ES-I3 (cell line): ENCODE data around the gene GSE1.

Experiments
- H3K36me3 ChIP-seq: 2 replicates; pipeline ENCODE4 v1.6.1; 2013; ENCODE audit warnings: mild to moderate bottlenecking, low read length, control low read depth, moderate library complexity; ENCODE audit not compliant: insufficient read depth
- H3K4me1 ChIP-seq: 2 replicates; pipeline ENCODE4 v1.6.1; 2013; ENCODE audit warnings: mild to moderate bottlenecking, control low read depth, low read length; ENCODE audit not compliant: insufficient read depth
- H3K9ac ChIP-seq: 2 replicates; pipeline ENCODE4 v1.6.1; 2013; ENCODE audit warnings: low read depth, mild to moderate bottlenecking, low read length, moderate library complexity
- H3K9me3 ChIP-seq: 2 replicates; pipeline ENCODE4 v1.6.1; 2013; ENCODE audit warnings: mild to moderate bottlenecking, low read length, moderate library complexity; ENCODE audit not compliant: control insufficient read depth, insufficient read depth

GSE1 gene

GRCh38 chr16:85650844-85651628 lies 37.9 kb downstream of the GSE1 start:
- peaks cover 10% of the 10 kb centered on the region for H3K36me3 ChIP-seq
- no peak overlapping the region for H3K9ac ChIP-seq
- H3K4me1 ChIP-seq: no peaks in the 10 kb centered on the region
- no peaks in the 10 kb centered on the region for H3K9me3 ChIP-seq

DNA sequence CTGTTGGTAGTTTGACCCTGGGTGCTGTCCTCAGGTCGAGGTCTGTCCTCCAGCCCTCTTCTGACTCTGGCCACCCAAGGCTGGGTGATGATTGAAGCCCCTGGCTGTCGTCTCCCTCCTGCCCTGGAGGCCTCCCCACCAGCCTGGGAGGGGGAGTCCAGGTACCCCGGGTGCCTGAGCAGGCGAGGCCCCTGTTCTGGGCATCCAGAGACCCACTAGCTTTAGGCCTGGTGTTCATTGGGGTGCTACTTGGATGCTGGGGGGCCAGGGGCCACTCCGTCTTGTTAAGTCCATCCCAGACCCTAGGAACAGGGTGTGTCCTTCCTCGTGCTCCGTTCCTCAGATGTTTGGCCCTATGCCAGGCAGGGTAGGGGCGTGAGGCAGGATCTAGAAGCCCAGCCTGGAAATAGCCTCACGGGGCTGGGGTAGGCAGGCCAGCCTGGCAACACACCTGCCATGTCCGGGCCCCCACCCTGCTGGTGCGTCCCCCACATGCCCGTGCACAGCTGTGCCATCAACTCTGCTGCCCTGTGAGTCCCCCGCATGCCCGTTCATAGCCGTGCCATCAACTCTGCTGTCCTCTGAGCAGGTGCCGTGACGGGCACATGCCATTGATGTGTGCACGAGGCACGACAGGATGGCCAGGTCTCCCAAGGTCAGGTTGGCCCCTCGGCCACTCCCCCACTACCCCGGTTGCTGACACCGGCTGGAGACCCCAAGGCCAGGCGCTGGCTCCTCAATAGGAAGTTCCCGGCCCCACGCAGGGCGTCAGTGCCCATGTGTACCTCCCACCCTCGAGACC lies 38.7 kb downstream of the GSE1 start:
- Histone ChIP-seq H3K9ac (no peak overlapping the region), H3K9me3 (no peaks in the 10 kb centered on the region), H3K4me1 (no peaks in the 10 kb centered on the region), H3K36me3 (peaks cover 14% of the 10 kb centered on the region)

GRCh38 chr16:85652431-85653221 lies 39.5 kb downstream of the GSE1 start:
- Histone ChIP-seq H3K36me3 (peaks cover 22% of the 10 kb centered on the region), H3K4me1 (no peaks in the 10 kb centered on the region), H3K9me3 (no peaks in the 10 kb centered on the region), H3K9ac (no peak overlapping the region)

GRCh38 chr16:85653290-85653891 lies 40.3 kb downstream of the GSE1 start:
- no peaks in the 10 kb centered on the region for H3K4me1 ChIP-seq
- peaks cover 24% of the 10 kb centered on the region for H3K36me3 ChIP-seq
- H3K9me3 ChIP-seq: no peaks in the 10 kb centered on the region
- H3K9ac ChIP-seq: no peak overlapping the region

GRCh38 chr16:85654251-85655095 lies 41.4 kb downstream of the GSE1 start:
- Histone ChIP-seq H3K4me1 (no peaks in the 10 kb centered on the region), H3K36me3 (peaks cover 27% of the 10 kb centered on the region), H3K9me3 (no peaks in the 10 kb centered on the region), H3K9ac (no peak overlapping the region)

DNA sequence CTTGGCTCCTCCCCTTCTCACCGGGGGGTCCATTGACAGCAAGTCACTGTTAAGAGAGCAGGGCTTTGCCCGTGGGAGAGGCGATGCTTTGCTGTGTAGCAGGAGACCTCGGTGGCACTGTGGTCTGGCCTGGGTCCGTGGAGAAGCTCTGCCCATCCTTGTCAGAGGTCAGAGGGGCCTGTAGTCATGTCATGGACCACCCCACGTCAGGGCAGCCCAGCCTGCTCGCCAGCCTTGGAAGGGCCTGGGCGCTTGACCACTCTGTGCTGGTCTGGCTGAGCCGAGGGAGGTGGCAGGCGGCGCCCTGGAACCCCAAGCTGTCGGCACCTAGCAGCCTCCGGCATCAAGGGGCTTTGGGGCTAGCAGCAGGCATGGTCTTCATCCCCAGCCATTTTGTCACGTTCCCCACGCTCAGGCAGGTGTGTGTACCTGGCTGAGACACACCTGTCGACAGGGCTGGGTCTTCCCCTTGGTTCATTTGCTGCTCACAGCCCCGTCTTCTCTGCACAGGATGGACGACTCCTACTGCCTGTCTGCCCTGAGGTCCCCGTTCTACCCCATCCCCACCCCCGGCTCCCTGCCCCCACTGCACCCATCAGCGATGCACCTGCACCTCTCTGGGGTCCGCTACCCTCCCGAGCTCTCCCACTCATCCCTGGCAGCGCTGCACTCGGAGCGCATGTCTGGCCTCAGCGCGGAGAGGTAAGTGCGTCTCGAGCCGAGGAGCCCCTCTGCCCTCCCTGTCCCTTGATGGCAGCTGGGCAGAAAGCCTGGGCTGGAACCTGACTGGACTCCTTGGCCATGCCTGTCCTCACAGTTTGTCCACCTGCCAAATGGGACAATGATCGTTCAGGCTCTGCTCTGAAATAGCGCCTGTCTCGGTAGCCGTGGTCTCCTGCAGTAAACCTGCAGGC lies 42.4 kb downstream of the GSE1 start:
- Histone ChIP-seq H3K9me3 (no peaks in the 10 kb centered on the region), H3K36me3 (peaks cover 29% of the 10 kb centered on the region), H3K9ac (no peak overlapping the region), H3K4me1 (no peaks in the 10 kb centered on the region)

- no peaks in the 10 kb centered on the region for H3K4me1 ChIP-seq
- H3K9ac ChIP-seq: no peak overlapping the region
- H3K9me3 ChIP-seq: no peaks in the 10 kb centered on the region
- H3K36me3 ChIP-seq: peaks cover 29% of the 10 kb centered on the region
Measured at GRCh38 chr16:85656351-85657266, 43.5 kb downstream of the GSE1 start.

DNA sequence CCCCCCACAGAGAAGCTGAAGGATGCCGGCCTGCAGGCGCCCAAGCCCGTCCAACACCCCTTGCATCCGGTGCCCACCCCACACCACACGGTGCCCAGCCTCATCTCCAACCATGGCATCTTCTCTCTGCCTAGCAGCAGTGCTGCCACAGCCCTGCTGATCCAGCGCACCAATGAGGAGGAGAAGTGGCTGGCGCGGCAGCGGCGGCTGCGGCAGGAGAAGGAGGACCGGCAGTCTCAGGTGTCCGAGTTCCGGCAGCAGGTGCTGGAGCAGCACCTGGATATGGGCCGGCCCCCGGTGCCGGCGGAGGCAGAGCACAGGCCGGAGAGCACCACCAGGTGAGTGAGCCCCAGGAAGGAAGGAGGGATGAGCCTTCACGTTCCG lies 44.1 kb downstream of the GSE1 start:
- H3K9me3 ChIP-seq: no peaks in the 10 kb centered on the region
- no peak overlapping the region for H3K9ac ChIP-seq
- H3K4me1 ChIP-seq: no peaks in the 10 kb centered on the region
- peaks cover 33% of the 10 kb centered on the region for H3K36me3 ChIP-seq

GRCh38 chr16:85657996-85658395 lies 44.9 kb downstream of the GSE1 start:
- H3K9me3 ChIP-seq: no peaks in the 10 kb centered on the region
- peaks cover 33% of the 10 kb centered on the region for H3K36me3 ChIP-seq
- H3K9ac ChIP-seq: no peak overlapping the region
- no peaks in the 10 kb centered on the region for H3K4me1 ChIP-seq

GRCh38 chr16:85658504-85659326 lies 45.6 kb downstream of the GSE1 start:
- Histone ChIP-seq H3K36me3 (peaks cover 35% of the 10 kb centered on the region), H3K4me1 (no peaks in the 10 kb centered on the region), H3K9ac (no peak overlapping the region)

GRCh38 chr16:85659336-85659735 lies 46.2 kb downstream of the GSE1 start:
- Histone ChIP-seq H3K9me3 (no peaks in the 10 kb centered on the region), H3K9ac (no peak overlapping the region), H3K4me1 (no peaks in the 10 kb centered on the region), H3K36me3 (peaks cover 40% of the 10 kb centered on the region)

More at GRCh38 chr16:85658504-85659326, 45.6 kb downstream of the GSE1 start:
- no peaks in the 10 kb centered on the region for H3K9me3 ChIP-seq
